Lower lobe of right lung (tissue), 2 donors: ENCODE results near the gene MTFR1L. TPM values are rescaled to one million over a fixed set of nuclear protein-coding genes. Genes with fewer than 3 reads are reported as not detected.

ENCODE experiments used
- ATAC-seq, 2 donors: fragments of 200-7000 bp; cut with Tn5 transposase; one replicate each; pipeline ENCODE4 v1.9.1; 2020 to 2022; ENCODE audit warnings: mild to moderate bottlenecking in 2 of 2, moderate library complexity in 2 of 2
- DNase-seq: peaks from one replicate; pipeline ENCODE4 v3.0.0-alpha.2; 2020
- H3K27ac ChIP-seq: fragments of 200-600 bp; one replicate; pipeline ENCODE4 v1.8.0; 2022
- H3K27me3 ChIP-seq: fragments of 200-600 bp; one replicate; pipeline ENCODE4 v1.8.0; 2022; ENCODE audit warnings: low read depth
- H3K36me3 ChIP-seq: fragments of 200-600 bp; one replicate; pipeline ENCODE4 v1.8.0; 2022; ENCODE audit warnings: mild to moderate bottlenecking
- H3K4me1 ChIP-seq: fragments of 200-600 bp; one replicate; pipeline ENCODE4 v1.8.0; 2022
- H3K4me3 ChIP-seq: fragments of 200-600 bp; one replicate; pipeline ENCODE4 v1.8.0; 2022; ENCODE audit warnings: mild to moderate bottlenecking
- H3K9me3 ChIP-seq: fragments of 200-600 bp; one replicate; pipeline ENCODE4 v1.8.0; 2022
- intact Hi-C: fragments of 100-400 bp; cut with DNase I; formaldehyde crosslinking; loops from one replicate; pipeline ENCODE4 v1.11.0; 2022
- total RNA-seq: library from RNA; stranded (reverse); fragmentation: NEBNext Ultra II Directional; extraction: Animal tissue kit (Norgen Biotek cat#: 25700); gene quantifications from one replicate; pipeline ENCODE4 v1.2.1, GENCODE V29; 2021
- TF ChIP-seq, protein P1 (sequence below): fragments of 200-600 bp; IDR thresholded peaks from one replicate; pipeline ENCODE4 v1.8.0; 2022; ENCODE audit warnings: antibody characterized with exemption, mild to moderate bottlenecking
- donor health status: DM: no; HTN: yes; CAD: no; lungs with severe emphysema.

Gene MTFR1L
- total RNA-seq, 1 donor from 2014 or later, result 51.1 TPM

- peak overlapping the region; percentile 92 for H3K27ac ChIP-seq
- intact Hi-C loops, result no loop called here
- TF ChIP-seq, protein P1, sequence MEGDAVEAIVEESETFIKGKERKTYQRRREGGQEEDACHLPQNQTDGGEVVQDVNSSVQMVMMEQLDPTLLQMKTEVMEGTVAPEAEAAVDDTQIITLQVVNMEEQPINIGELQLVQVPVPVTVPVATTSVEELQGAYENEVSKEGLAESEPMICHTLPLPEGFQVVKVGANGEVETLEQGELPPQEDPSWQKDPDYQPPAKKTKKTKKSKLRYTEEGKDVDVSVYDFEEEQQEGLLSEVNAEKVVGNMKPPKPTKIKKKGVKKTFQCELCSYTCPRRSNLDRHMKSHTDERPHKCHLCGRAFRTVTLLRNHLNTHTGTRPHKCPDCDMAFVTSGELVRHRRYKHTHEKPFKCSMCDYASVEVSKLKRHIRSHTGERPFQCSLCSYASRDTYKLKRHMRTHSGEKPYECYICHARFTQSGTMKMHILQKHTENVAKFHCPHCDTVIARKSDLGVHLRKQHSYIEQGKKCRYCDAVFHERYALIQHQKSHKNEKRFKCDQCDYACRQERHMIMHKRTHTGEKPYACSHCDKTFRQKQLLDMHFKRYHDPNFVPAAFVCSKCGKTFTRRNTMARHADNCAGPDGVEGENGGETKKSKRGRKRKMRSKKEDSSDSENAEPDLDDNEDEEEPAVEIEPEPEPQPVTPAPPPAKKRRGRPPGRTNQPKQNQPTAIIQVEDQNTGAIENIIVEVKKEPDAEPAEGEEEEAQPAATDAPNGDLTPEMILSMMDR, result no peak
- peaks cover 18% of the 10 kb centered on the region for H3K36me3 ChIP-seq
- H3K4me1 ChIP-seq, result peaks cover 29% of the 10 kb centered on the region
- DNase-seq, result peak; percentile 75
- peak; percentile 69 to 71 for ATAC-seq
- peak overlapping the region; percentile 98 for H3K4me3 ChIP-seq
- H3K9me3 ChIP-seq, result no peaks in the 10 kb centered on the region
- no peaks in the 10 kb centered on the region for H3K27me3 ChIP-seq
Observed at GRCh38 chr1:25820247-25821111, 725 bp downstream of the MTFR1L start.

DNA sequence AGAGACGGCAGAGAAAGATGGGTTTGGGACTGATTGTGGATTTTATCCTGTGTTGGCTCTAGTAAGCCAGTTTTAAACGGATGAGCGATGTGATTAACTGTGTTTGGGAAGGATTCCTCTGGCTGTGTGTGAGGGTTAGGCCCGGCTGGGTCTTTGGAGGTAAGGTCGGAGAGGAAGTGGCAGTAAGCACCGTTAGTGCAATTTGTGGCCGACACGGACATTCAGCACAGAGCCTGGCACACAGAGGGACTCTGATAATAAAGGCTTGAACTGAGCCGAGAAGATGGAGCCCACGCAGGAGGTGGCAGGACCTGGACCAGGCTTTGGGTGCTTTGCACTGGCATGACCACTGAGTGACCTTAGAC, 1.3 kb downstream of the MTFR1L start:
- H3K27ac ChIP-seq, result peak overlapping the region; percentile 92
- no peaks in the 10 kb centered on the region for H3K27me3 ChIP-seq
- no peak for DNase-seq
- peaks cover 16% of the 10 kb centered on the region for H3K36me3 ChIP-seq
- ATAC-seq, result no peak
- peak overlapping the region; percentile 98 for H3K4me3 ChIP-seq
- intact Hi-C loops, result no loop called here
- no peaks in the 10 kb centered on the region for H3K9me3 ChIP-seq
- peaks cover 29% of the 10 kb centered on the region for H3K4me1 ChIP-seq
- TF ChIP-seq, protein P1, result no peak

GRCh38 chr1:25821630-25822091, 1.9 kb downstream of the MTFR1L start:
- TF ChIP-seq, protein P1, result no peak
- Histone ChIP-seq H3K4me1 (peaks cover 29% of the 10 kb centered on the region), H3K4me3 (no peak overlapping the region), H3K27me3 (no peaks in the 10 kb centered on the region), H3K27ac (no peak overlapping the region), H3K36me3 (peaks cover 17% of the 10 kb centered on the region), H3K9me3 (no peaks in the 10 kb centered on the region)
- no peak for ATAC-seq
- DNase-seq, result no peak
- intact Hi-C loops, result no loop called here

DNA sequence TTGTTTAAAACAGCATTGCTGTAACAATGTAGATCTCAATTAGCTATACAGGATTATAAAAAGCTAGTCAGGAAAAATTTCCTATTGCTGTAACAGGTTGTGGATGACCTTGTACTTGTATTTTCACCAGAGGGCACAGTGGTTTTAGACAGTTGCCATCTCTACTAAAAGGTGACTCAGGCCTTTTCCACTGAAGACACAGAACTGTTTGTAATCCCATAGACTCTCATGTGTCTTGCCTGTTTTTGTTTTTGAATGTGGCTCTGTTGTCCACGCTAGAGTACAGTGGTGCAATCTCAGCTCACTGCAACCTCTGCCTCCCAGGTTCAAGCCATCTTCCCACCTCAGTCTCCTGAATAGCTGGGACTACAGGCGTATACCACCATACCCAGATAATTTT, 5.9 kb downstream of the MTFR1L start:
- ATAC-seq (no peak), DNase-seq (no peak)
- no peak overlapping the region for H3K4me3 ChIP-seq
- H3K4me1 ChIP-seq, result peaks cover 16% of the 10 kb centered on the region
- intact Hi-C loops, result no loop called here
- TF ChIP-seq, protein P1, result no peak
- no peaks in the 10 kb centered on the region for H3K9me3 ChIP-seq
- H3K36me3 ChIP-seq, result peaks cover 57% of the 10 kb centered on the region
- no peaks in the 10 kb centered on the region for H3K27me3 ChIP-seq
- H3K27ac ChIP-seq, result no peak overlapping the region

DNA sequence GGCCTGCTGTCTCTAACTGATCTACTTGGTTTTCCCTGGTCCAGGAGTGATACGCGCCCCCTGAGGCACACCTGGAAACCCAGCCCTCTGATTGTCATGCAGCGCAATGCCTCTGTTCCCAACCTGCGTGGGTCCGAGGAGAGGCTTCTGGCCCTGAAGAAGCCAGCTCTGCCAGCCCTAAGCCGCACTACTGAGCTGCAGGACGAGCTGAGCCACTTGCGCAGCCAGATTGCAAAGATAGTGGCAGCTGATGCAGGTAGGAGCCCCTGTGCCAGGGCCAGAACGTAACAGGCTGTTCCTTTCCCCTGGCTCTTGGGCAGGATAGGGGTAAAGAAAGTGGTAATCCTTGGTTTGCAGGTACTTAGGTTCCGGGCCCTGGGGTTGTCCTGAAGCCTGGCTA, 6.8 kb downstream of the MTFR1L start:
- Histone ChIP-seq H3K4me1 (peaks cover 6% of the 10 kb centered on the region), H3K36me3 (peaks cover 67% of the 10 kb centered on the region), H3K4me3 (no peak overlapping the region), H3K27me3 (no peaks in the 10 kb centered on the region), H3K27ac (no peak overlapping the region), H3K9me3 (no peaks in the 10 kb centered on the region)
- intact Hi-C loops, result no loop called here
- no peak for DNase-seq
- ATAC-seq, result no peak
- TF ChIP-seq, protein P1, result no peak
